ENCODE data around the gene NRG2.

The NRG2 gene

GRCh38 chr5:140042643-140043507, at the start of gene NRG2:
Gene NRG2, minus strand, starts transcription at chr5:140043299.
- DNase-seq (ENCODE audit: low spot score), result peak; percentile 42

- DNase-seq (ENCODE audit: low spot score), result no peak
Observed at GRCh38 chr5:140090251-140090650, 47.2 kb upstream of the NRG2 start.

GRCh38 chr5:140084541-140084940, 41.4 kb upstream of the NRG2 start:
- DNase-seq (ENCODE audit: low spot score), result no peak

- no peak for DNase-seq (ENCODE audit: low spot score)
Observed at GRCh38 chr5:140083650-140084049, 40.6 kb upstream of the NRG2 start.

- DNase-seq (ENCODE audit: low spot score), result no peak
Observed at GRCh38 chr5:140083120-140083519, 40.0 kb upstream of the NRG2 start.

GRCh38 chr5:140076788-140077187, 33.7 kb upstream of the NRG2 start:
- no peak for DNase-seq (ENCODE audit: low spot score)

- DNase-seq (ENCODE audit: low spot score), result no peak
Observed at GRCh38 chr5:140076142-140076541, 33.0 kb upstream of the NRG2 start.

GRCh38 chr5:140075371-140075770, 32.3 kb upstream of the NRG2 start:
- peak; percentile 30 for DNase-seq (ENCODE audit: low spot score)

GRCh38 chr5:140073296-140073695, 30.2 kb upstream of the NRG2 start:
- peak; percentile 12 for DNase-seq (ENCODE audit: low spot score)

GRCh38 chr5:140072812-140073211, 29.7 kb upstream of the NRG2 start:
- no peak for DNase-seq (ENCODE audit: low spot score)

- DNase-seq (ENCODE audit: low spot score), result no peak
Observed at GRCh38 chr5:140060816-140061215, 17.7 kb upstream of the NRG2 start.

GRCh38 chr5:140058212-140058932, 15.3 kb upstream of the NRG2 start:
- no peak for DNase-seq (ENCODE audit: low spot score)

GRCh38 chr5:140056880-140057279, 13.8 kb upstream of the NRG2 start:
- no peak for DNase-seq (ENCODE audit: low spot score)

GRCh38 chr5:140055152-140055551, 12.1 kb upstream of the NRG2 start:
- DNase-seq (ENCODE audit: low spot score), result no peak

GRCh38 chr5:140054086-140054689, 11.1 kb upstream of the NRG2 start:
- no peak for DNase-seq (ENCODE audit: low spot score)

GRCh38 chr5:140051950-140052349, 8.9 kb upstream of the NRG2 start:
- no peak for DNase-seq (ENCODE audit: low spot score)

GRCh38 chr5:140049713-140050112, 6.6 kb upstream of the NRG2 start:
- no peak for DNase-seq (ENCODE audit: low spot score)

- DNase-seq (ENCODE audit: low spot score), result no peak
Observed at GRCh38 chr5:140049205-140049604, 6.1 kb upstream of the NRG2 start.

GRCh38 chr5:140044041-140044440, 942 bp upstream of the NRG2 start:
- no peak for DNase-seq (ENCODE audit: low spot score)

GRCh38 chr5:140043508-140043872, 391 bp upstream of the NRG2 start:
- no peak for DNase-seq (ENCODE audit: low spot score)

GRCh38 chr5:140042393-140042642, 781 bp downstream of the NRG2 start:
- no peak for DNase-seq (ENCODE audit: low spot score)

- peak; percentile 65 for DNase-seq (ENCODE audit: low spot score)
Observed at GRCh38 chr5:140041492-140042392, 1.4 kb downstream of the NRG2 start.
